NCI-H82 (cell line): ENCODE measurements around the gene CD177.
"Not testable (repeated sequence)": the region's sequence is repeated elsewhere in the genome, so short reads cannot be mapped to it uniquely, and the experiment has no call there.

Source experiments
- DNase-seq: peaks from one replicate; lab custom pipeline; 2025; lab: John Stamatoyannopoulos, UW

CD177 gene

GRCh38 chr19:43332058-43332922, 21.2 kb upstream of the CD177 start:
- no peak for DNase-seq

GRCh38 chr19:43336508-43336907, 17.0 kb upstream of the CD177 start:
- not testable (repeated sequence) for DNase-seq

DNA sequence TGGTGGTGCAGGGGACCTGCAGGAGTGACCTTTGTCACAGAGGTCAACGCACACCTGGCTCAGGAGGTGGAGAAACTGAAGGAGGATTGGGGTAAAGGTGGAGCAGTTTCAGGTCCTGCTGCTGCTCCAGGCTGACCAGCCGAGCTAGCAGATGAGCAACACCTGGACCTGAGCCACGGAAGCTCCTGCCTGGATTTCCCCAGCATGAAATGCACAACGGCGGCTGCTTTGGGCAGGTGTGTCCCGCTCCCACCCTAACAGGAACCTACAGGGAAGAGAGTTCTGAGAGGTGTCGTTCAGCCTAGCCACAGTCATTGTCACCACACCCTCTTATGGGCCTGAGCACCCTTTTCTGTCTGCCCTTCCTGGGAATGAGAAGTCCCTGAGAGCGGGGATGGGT, 15.7 kb upstream of the CD177 start:
- DNase-seq = no peak

GRCh38 chr19:43338530-43338929, 15.0 kb upstream of the CD177 start:
- DNase-seq = no peak

GRCh38 chr19:43339243-43339930, 14.1 kb upstream of the CD177 start:
- not testable (repeated sequence) for DNase-seq

GRCh38 chr19:43340101-43340500, 13.4 kb upstream of the CD177 start:
- DNase-seq = not testable (repeated sequence)

DNA sequence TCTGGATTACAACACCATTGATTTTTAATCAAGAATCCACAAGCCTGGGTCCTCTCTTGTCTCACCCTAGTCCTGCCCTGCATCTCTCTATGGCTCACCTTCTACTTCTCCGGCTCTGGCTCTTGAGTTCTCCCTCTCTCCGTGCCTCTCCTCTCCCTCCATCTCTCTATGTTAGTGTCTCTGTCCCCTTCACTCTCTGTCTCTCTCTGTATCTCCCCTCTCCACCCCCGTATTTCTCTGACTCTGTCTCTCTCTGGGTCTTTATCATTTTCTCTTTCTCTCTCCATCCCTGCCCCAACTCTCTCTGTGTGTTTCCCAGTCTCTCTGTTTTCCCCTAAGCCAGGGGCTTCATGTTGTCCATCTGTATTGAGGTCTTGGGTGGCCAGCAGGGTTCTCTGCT, 12.4 kb upstream of the CD177 start:
- DNase-seq = not testable (repeated sequence)

- not testable (repeated sequence) for DNase-seq
Measured at GRCh38 chr19:43342104-43342503, 11.4 kb upstream of the CD177 start.

DNA sequence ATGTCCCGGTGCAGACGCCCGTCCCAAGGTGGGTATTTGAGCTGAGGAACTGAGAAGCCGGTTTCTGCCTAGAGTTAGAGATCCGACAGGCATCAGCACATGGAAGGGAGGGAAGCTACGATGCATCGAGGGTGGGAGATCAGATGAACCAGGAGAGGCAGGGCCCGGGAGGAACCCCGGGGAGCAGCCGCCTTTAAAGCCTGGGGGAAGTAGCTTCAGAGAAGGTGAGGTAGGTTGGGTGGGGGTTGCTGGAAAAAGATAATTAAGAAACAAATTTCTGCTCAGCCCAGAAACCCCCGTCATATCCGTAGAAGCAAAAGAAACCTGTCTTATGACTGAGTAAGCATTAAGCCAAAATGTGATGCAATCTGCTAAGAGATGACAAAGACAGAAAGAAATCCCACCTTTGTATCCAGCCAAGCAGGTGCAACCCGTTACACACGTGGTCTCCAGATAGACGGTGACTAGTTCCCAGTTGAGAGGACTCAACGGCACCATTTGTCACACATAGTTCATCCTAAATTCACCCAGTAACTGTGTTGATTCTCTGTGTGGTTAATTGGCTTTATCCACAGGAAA, 9.1 kb upstream of the CD177 start:
- not testable (repeated sequence) for DNase-seq

DNA sequence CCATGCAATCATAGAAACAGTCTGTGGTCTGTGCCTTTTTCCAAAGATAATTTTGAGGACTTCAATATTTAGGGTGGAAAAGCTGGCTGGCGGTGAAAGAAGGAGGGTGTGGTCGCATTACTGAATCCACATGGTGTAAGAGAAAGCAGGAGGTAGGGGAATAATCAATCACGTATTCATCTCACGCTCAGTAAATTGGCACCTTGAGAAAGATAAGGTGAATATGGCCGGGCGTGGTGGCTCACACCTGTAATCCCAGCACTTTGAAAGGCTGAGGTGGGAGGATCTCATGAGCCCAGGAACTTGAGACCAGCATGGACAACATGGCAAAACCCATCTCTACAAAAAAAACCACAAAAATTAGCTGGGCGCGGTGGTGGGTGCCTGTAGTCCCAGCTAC, 3.7 kb upstream of the CD177 start:
- DNase-seq = not testable (repeated sequence)

- no peak for DNase-seq
Measured at GRCh38 chr19:43351998-43352746, 1.3 kb upstream of the CD177 start.

DNA sequence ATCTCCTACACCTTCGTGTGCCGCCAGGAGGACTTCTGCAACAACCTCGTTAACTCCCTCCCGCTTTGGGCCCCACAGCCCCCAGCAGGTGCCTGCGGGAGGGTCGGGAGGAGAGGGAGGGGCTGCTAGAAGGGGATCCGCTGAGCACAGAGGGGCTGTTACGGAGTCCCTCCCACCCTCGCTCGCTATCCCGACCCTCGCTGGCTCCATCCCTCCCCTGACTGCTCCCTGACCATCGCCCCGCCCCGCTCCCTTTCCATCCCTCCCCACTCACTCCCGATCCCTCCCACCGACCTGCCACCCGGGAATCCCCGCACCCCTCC, 780 bp downstream of the CD177 start:
- DNase-seq = no peak

- DNase-seq = not testable (repeated sequence)
Measured at GRCh38 chr19:43356749-43357148, 3.3 kb downstream of the CD177 start.

DNA sequence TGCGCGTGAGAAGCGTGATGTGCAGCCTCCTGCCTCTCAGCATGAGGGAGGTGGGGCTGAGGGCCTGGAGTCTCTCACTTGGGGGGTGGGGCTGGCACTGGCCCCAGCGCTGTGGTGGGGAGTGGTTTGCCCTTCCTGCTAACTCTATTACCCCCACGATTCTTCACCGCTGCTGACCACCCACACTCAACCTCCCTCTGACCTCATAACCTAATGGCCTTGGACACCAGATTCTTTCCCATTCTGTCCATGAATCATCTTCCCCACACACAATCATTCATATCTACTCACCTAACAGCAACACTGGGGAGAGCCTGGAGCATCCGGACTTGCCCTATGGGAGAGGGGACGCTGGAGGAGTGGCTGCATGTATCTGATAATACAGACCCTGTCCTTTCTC, 8.7 kb downstream of the CD177 start:
- no peak for DNase-seq

DNA sequence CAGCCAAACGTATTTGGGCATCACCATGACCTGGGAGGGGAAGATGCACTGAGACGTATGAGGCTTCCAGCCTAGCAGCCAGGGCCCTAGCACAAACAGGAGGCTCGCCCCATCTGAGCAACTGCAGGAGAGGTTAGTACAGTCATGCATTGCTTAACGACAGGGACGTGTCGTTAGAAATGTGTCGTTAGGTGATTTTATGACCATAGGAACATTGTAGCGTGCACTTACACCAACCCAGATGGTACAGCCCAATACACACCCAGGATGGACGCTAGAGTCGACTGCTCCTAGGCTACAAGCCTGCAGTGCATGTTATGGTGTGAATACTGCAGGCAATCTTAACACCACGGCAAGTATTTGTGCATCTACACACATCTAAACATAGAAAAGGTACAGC, 9.3 kb downstream of the CD177 start:
- DNase-seq = no peak

GRCh38 chr19:43365677-43366076, 12.2 kb downstream of the CD177 start:
- not testable (repeated sequence) for DNase-seq

GRCh38 chr19:43367822-43368221, 14.3 kb downstream of the CD177 start:
- no peak for DNase-seq

DNA sequence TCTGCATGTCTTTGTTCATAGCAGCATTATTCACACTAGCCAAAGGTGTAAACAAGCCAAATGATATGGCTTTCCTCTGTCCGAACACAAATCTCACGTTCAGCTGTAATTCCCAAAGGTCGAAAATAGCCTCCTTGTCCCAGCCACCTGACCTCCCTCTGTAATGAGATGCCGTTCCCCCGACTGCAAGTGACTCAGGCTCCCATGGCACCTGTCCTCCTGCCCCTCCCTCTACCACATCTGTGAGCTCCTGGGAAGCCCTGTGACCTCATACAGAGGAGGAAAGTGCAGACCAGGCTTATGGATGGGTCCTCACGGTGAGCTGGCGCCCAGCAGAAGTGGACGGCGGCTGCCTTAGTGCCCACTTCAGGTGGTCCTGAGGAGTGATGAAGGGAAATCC, 15.4 kb downstream of the CD177 start:
- DNase-seq = not testable (repeated sequence)

GRCh38 chr19:43371909-43372308, 18.4 kb downstream of the CD177 start:
- no peak for DNase-seq

GRCh38 chr19:43372462-43372861, 19.0 kb downstream of the CD177 start:
- no peak for DNase-seq

DNA sequence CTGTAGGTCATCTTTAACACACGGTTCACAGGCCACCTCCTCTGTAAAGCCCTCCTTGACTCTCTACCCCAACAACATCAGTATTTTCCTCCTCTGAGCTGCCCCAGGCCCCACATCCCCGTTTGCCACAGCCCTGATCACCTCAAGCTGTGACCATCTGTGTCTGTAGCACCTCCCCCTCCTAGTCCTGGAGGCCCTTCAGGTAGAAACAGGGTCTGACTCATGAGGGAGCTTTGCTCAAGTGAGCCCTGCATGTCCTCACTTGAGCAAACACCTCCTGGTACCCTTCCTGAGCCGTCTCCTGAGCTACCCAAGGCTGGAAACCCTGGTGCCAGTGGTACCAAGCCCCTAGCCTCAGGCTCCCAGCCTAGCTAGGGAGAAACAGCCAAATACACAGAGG, 24.1 kb downstream of the CD177 start:
- DNase-seq = not testable (repeated sequence)

DNA sequence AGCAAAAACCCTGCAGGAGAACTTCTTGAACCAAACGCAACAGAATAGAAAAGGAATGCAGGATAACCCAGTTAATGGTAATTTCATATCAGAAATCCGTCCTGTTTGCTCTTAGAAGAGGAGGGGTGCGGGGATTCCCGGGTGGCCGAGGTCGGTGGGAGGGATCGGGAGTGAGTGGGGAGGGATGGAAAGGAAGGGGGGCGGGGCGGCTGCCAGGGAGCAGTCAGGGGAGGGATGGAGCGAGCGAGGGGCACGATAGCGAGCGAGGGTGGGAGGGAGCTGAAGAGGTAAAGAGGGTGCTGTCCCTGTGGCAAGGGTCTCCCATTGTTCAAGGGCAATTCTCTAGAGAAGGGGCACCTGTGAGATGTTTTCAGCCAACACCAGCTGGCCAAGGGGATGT, 26.5 kb downstream of the CD177 start:
- DNase-seq = no peak
